Astrocyte of the hippocampus (primary cell): ENCODE results near the gene MCF2L2.
"Not testable (repeated sequence)": the region's sequence is repeated elsewhere in the genome, so short reads cannot be mapped to it uniquely, and the experiment has no call there.

Source experiments
- DNase-seq: peaks from one replicate; pipeline ENCODE4 v3.0.0; 2011; ENCODE audit warnings: low read depth, low spot score

The MCF2L2 gene

GRCh38 chr3:183400352-183400751 is 28.1 kb downstream of the MCF2L2 start:
- no peak for DNase-seq

GRCh38 chr3:183396662-183397391 is 31.6 kb downstream of the MCF2L2 start:
- DNase-seq: no peak

- DNase-seq: no peak
Measured at GRCh38 chr3:183394150-183394549, 34.3 kb downstream of the MCF2L2 start.

- DNase-seq: no peak
Measured at GRCh38 chr3:183393625-183394024, 34.8 kb downstream of the MCF2L2 start.

GRCh38 chr3:183392186-183393034 is 36.0 kb downstream of the MCF2L2 start:
- DNase-seq: no peak

- DNase-seq: no peak
Measured at GRCh38 chr3:183391460-183391859, 37.0 kb downstream of the MCF2L2 start.

- no peak for DNase-seq
Measured at GRCh38 chr3:183390844-183391243, 37.6 kb downstream of the MCF2L2 start.

GRCh38 chr3:183388213-183388895 is 40.1 kb downstream of the MCF2L2 start:
- no peak for DNase-seq

GRCh38 chr3:183387797-183388196 is 40.6 kb downstream of the MCF2L2 start:
- DNase-seq: no peak

GRCh38 chr3:183386651-183387050 is 41.8 kb downstream of the MCF2L2 start:
- DNase-seq: peak; percentile 25

- peak; percentile 86 for DNase-seq
Measured at GRCh38 chr3:183385698-183386613, 42.5 kb downstream of the MCF2L2 start.

GRCh38 chr3:183381673-183382072 is 46.7 kb downstream of the MCF2L2 start:
- no peak for DNase-seq

GRCh38 chr3:183381179-183381578 is 47.2 kb downstream of the MCF2L2 start:
- DNase-seq: peak; percentile 27

GRCh38 chr3:183378951-183379350 is 49.5 kb downstream of the MCF2L2 start:
- no peak for DNase-seq

- no peak for DNase-seq
Measured at GRCh38 chr3:183378545-183378944, 49.9 kb downstream of the MCF2L2 start.

GRCh38 chr3:183378008-183378407 is 50.4 kb downstream of the MCF2L2 start:
- no peak for DNase-seq

GRCh38 chr3:183377307-183377959 is 51.0 kb downstream of the MCF2L2 start:
- DNase-seq: no peak

- no peak for DNase-seq
Measured at GRCh38 chr3:183375787-183376186, 52.6 kb downstream of the MCF2L2 start.

GRCh38 chr3:183375337-183375736 is 53.1 kb downstream of the MCF2L2 start:
- DNase-seq: no peak

- DNase-seq: no peak
Measured at GRCh38 chr3:183372911-183373310, 55.5 kb downstream of the MCF2L2 start.

- not testable (repeated sequence) for DNase-seq
Measured at GRCh38 chr3:183371600-183371968, 56.8 kb downstream of the MCF2L2 start.
